ENCODE results near the gene CMIP.

Gene CMIP

DNA sequence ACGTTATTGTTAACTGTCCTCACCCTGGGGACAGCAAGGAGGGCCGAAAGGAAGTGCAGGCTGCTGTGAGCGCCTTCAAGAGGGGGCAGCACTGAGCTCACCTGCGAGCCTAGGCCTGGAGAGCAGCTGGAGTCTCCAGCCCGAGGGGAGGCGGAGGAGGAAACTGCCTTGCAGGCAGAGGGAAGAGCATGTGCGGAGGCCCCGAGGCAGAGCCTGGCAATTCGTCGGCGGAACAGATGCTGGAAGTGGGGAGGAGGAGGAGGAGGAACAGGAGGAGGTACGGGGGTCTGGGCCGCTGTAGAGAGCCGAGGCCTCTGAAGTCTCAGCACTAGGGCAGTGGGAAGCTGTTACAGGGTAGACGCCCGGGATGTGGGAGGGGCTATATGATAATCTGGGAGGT is 284.8 kb downstream of the CMIP start:
- peak in 1 of 3 donors; percentile 28 for DNase-seq
- H3K4me3 ChIP-seq (ENCODE audit: control insufficient read depth in 1 of 7, extremely low read depth in 1 of 7, insufficient read depth in 4 of 7, low read depth in 2 of 7, low read length in 6 of 7) = no peak overlapping the region
- CTCF ChIA-PET = interaction anchor here (0.8 to 2.4 kb wide), 15 partner anchors 15 to 366 kb away, joined by 3 to 10 read pairs (median 5); no protein-coding TSS in a partner anchor
- no peaks in the 10 kb centered on the region for H3K36me3 ChIP-seq (ENCODE audit: control insufficient read depth in 4 of 4, insufficient read depth in 4 of 4, low read length in 3 of 4)
- H3K9me3 ChIP-seq (ENCODE audit: control extremely low read depth in 1 of 5, control insufficient read depth in 4 of 5, insufficient read depth in 2 of 5, low read depth in 1 of 5, low read length in 4 of 5) = no peaks in the 10 kb centered on the region
- POLR2A ChIA-PET = no interaction called here
- 80% methylated on average over 12 of the region's 16 CpGs for WGBS (ENCODE audit: insufficient coverage)
- H3K4me1 ChIP-seq (ENCODE audit: control extremely low read depth in 1 of 4, control insufficient read depth in 4 of 4, insufficient read depth in 4 of 4, low read length in 3 of 4) = peaks cover 0 to 12% (median 10%) of the 10 kb centered on the region in 4 experiments
- no peak overlapping the region for H3K27ac ChIP-seq (ENCODE audit: insufficient read depth in 1 of 2, low read depth in 1 of 2, low read length in 2 of 2, poor library complexity in 1 of 2, severe bottlenecking in 2 of 2)
- no peaks in the 10 kb centered on the region for H3K27me3 ChIP-seq (replicated peaks in 2 of 5; ENCODE audit: control insufficient read depth in 4 of 5, insufficient read depth in 5 of 5, low read length in 4 of 5)

DNA sequence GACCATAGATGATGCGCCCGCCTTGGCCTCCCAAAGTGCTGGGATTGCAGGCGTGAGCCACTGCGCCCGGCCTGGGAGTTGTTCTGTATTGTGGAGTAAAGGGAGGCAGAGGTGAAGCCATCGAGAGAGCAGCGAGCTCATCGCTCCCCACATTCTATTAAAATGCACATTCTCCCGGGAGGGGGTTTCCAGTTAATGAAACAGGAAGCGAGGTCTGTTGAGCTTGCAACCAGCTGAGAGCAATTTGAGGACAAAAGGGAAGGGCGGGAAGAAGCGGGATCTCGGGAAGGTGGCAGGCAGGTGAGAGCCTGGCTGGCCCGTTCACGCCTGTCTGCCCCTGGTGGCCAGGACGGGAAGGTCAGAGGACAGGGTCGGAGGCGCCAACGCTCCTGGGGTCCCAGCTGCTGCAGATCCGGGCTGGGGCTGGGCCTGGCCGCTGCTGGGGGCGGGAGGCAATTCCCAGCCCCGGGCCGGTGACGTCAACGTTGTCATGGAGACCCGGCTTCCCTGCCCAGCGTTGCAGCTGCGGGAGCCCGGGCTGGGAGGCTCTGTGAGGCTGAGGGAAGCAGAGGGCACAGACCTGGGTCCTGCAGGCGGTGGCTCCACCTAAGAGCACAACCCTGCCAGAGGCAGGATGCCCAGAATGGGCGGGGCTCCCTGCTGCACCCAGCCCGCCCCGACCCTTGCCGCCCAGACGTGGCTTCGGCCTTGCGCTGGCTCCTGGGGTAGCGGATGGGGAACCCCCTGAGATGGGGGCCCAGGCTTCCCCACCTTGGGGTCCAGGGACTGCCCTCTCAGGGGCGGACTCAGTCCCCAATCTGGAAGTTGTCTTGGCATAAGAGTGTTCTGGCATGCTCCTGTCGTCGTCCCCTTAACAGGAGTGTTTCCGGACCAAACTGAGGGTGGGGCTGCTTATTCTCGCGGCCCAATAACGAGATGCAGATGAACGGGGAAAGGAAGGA is 285.8 kb downstream of the CMIP start:
- H3K4me3 ChIP-seq (ENCODE audit: control insufficient read depth in 1 of 7, extremely low read depth in 1 of 7, insufficient read depth in 4 of 7, low read depth in 2 of 7, low read length in 6 of 7) = peak overlapping the region in 6 of 7 experiments; percentile 29 to 73 (median 52)
- 3% methylated on average over 28 of the region's 47 CpGs for WGBS (ENCODE audit: insufficient coverage)
- DNase-seq = peak; percentile 55 to 76 (median 75)
- CTCF ChIA-PET = interaction anchor here (0.7 to 2.4 kb wide), 19 partner anchors 14 to 366 kb away, joined by 3 to 10 read pairs (median 5); no protein-coding TSS in a partner anchor
- H3K27me3 ChIP-seq (replicated peaks in 2 of 5; ENCODE audit: control insufficient read depth in 4 of 5, insufficient read depth in 5 of 5, low read length in 4 of 5) = no peaks in the 10 kb centered on the region
- H3K9me3 ChIP-seq (ENCODE audit: control extremely low read depth in 1 of 5, control insufficient read depth in 4 of 5, insufficient read depth in 2 of 5, low read depth in 1 of 5, low read length in 4 of 5) = no peaks in the 10 kb centered on the region
- peaks cover 0 to 12% (median 10%) of the 10 kb centered on the region in 4 experiments for H3K4me1 ChIP-seq (ENCODE audit: control extremely low read depth in 1 of 4, control insufficient read depth in 4 of 4, insufficient read depth in 4 of 4, low read length in 3 of 4)
- POLR2A ChIA-PET = interaction anchor here (0.7 to 1.2 kb wide), 2 partner anchors 351 to 382 kb away, joined by 3 to 5 read pairs; no protein-coding TSS in a partner anchor
- no peaks in the 10 kb centered on the region for H3K36me3 ChIP-seq (ENCODE audit: control insufficient read depth in 4 of 4, insufficient read depth in 4 of 4, low read length in 3 of 4)
- no peak overlapping the region for H3K27ac ChIP-seq (ENCODE audit: insufficient read depth in 1 of 2, low read depth in 1 of 2, low read length in 2 of 2, poor library complexity in 1 of 2, severe bottlenecking in 2 of 2)

DNA sequence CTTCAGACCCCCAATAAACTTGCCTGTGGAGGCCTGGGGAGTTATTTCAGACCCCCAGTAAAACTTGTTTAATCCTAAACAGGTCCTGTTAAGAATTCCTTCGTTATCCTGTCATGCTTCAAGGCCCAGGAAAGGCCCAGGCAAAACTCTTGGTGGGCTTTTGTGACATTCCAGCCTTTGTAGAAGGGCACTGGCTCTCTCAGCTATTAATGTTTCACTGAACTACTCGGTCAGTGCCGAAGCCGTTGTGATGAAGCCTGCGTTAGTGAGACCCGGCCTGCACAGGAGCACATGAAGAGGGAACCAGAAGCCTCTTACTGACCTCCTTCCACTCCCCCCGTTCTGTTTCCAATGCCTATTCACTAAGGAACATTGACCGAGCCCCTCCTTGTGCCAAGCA is 287.0 kb downstream of the CMIP start:
- POLR2A ChIA-PET = no interaction called here
- no peaks in the 10 kb centered on the region for H3K27me3 ChIP-seq (replicated peaks in 2 of 5; ENCODE audit: control insufficient read depth in 4 of 5, insufficient read depth in 5 of 5, low read length in 4 of 5)
- H3K27ac ChIP-seq (ENCODE audit: insufficient read depth in 1 of 2, low read depth in 1 of 2, low read length in 2 of 2, poor library complexity in 1 of 2, severe bottlenecking in 2 of 2) = no peak overlapping the region
- H3K4me3 ChIP-seq (ENCODE audit: control insufficient read depth in 1 of 7, extremely low read depth in 1 of 7, insufficient read depth in 4 of 7, low read depth in 2 of 7, low read length in 6 of 7) = no peak overlapping the region
- no peak for DNase-seq
- H3K9me3 ChIP-seq (ENCODE audit: control extremely low read depth in 1 of 5, control insufficient read depth in 4 of 5, insufficient read depth in 2 of 5, low read depth in 1 of 5, low read length in 4 of 5) = no peaks in the 10 kb centered on the region
- H3K36me3 ChIP-seq (ENCODE audit: control insufficient read depth in 4 of 4, insufficient read depth in 4 of 4, low read length in 3 of 4) = no peaks in the 10 kb centered on the region
- peaks cover 0 to 12% (median 10%) of the 10 kb centered on the region in 4 experiments for H3K4me1 ChIP-seq (ENCODE audit: control extremely low read depth in 1 of 4, control insufficient read depth in 4 of 4, insufficient read depth in 4 of 4, low read length in 3 of 4)
- CTCF ChIA-PET = interaction anchor here (0.6 to 2.4 kb wide), 3 partner anchors 35 to 363 kb away, joined by 3 to 10 read pairs (median 3); no protein-coding TSS in a partner anchor
- WGBS (ENCODE audit: insufficient coverage) = 85% methylated on average over 8 of the region's 8 CpGs

DNA sequence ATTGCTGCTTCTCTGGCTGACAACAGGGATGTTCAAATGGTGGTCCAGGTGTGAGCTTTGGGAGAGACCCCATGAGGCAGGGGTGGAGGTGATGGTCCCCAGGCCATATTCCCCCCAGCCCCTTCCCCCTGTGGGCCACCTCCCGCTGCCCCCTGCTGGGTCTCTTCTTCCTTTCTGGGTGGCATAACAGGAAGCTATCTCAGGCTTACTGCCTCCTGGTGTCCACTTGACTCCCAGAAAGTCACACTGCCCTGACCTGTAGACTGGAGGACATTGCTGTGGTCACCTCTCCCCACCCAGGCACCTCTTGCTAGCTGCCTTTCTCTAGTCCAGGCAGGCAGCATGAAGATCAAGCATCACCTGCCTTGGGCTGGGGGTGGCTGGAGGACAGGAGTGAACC is 288.1 kb downstream of the CMIP start:
- Histone ChIP-seq H3K4me1 (ENCODE audit: control extremely low read depth in 1 of 4, control insufficient read depth in 4 of 4, insufficient read depth in 4 of 4, low read length in 3 of 4) (peaks cover 0 to 16% (median 12%) of the 10 kb centered on the region in 4 experiments), H3K27ac (ENCODE audit: insufficient read depth in 1 of 2, low read depth in 1 of 2, low read length in 2 of 2, poor library complexity in 1 of 2, severe bottlenecking in 2 of 2) (no peak overlapping the region), H3K27me3 (replicated peaks in 2 of 5; ENCODE audit: control insufficient read depth in 4 of 5, insufficient read depth in 5 of 5, low read length in 4 of 5) (no peaks in the 10 kb centered on the region), H3K36me3 (ENCODE audit: control insufficient read depth in 4 of 4, insufficient read depth in 4 of 4, low read length in 3 of 4) (no peaks in the 10 kb centered on the region), H3K4me3 (ENCODE audit: control insufficient read depth in 1 of 7, extremely low read depth in 1 of 7, insufficient read depth in 4 of 7, low read depth in 2 of 7, low read length in 6 of 7) (no peak overlapping the region), H3K9me3 (ENCODE audit: control extremely low read depth in 1 of 5, control insufficient read depth in 4 of 5, insufficient read depth in 2 of 5, low read depth in 1 of 5, low read length in 4 of 5) (no peaks in the 10 kb centered on the region)
- ChIA-PET POLR2A (no interaction called here), CTCF (interaction anchor here (0.9 to 1.2 kb wide), 3 partner anchors 109 to 329 kb away, joined by 3 to 6 read pairs (median 6); no protein-coding TSS in a partner anchor)
- no peak for DNase-seq
- 75% methylated on average over 1 of the region's 1 CpG for WGBS (ENCODE audit: insufficient coverage)

DNA sequence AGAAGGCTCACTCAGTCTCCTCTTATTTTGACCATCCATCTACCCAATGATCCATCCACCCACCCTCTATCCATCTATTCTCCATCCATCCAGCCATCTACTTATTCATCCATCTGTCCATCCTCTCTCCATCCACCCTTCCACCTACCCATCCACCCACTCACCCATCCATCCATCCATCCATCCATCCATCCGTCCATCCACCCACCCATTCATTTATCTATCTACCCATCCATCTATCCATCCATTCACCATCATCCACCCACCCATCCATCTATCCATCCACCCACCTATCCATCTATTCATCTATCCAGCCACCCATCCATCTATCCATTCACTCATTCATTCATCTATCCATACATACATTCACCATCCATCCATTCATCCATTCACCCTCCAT is 288.7 kb downstream of the CMIP start:
- Histone ChIP-seq H3K4me3 (ENCODE audit: control insufficient read depth in 1 of 7, extremely low read depth in 1 of 7, insufficient read depth in 4 of 7, low read depth in 2 of 7, low read length in 6 of 7) (no peak overlapping the region), H3K36me3 (ENCODE audit: control insufficient read depth in 4 of 4, insufficient read depth in 4 of 4, low read length in 3 of 4) (no peaks in the 10 kb centered on the region), H3K9me3 (ENCODE audit: control extremely low read depth in 1 of 5, control insufficient read depth in 4 of 5, insufficient read depth in 2 of 5, low read depth in 1 of 5, low read length in 4 of 5) (no peaks in the 10 kb centered on the region), H3K4me1 (ENCODE audit: control extremely low read depth in 1 of 4, control insufficient read depth in 4 of 4, insufficient read depth in 4 of 4, low read length in 3 of 4) (peaks cover 2 to 22% (median 18%) of the 10 kb centered on the region in 4 experiments), H3K27ac (ENCODE audit: insufficient read depth in 1 of 2, low read depth in 1 of 2, low read length in 2 of 2, poor library complexity in 1 of 2, severe bottlenecking in 2 of 2) (no peak overlapping the region), H3K27me3 (replicated peaks in 2 of 5; ENCODE audit: control insufficient read depth in 4 of 5, insufficient read depth in 5 of 5, low read length in 4 of 5) (no peaks in the 10 kb centered on the region)
- CTCF ChIA-PET = interaction anchor here (0.7 to 11.9 kb wide), 3 partner anchors 20 to 329 kb away, joined by 3 to 141 read pairs (median 6); no protein-coding TSS in a partner anchor
- POLR2A ChIA-PET = no interaction called here
- no peak for DNase-seq
- WGBS (ENCODE audit: insufficient coverage) = 100% methylated on average over 1 of the region's 1 CpG

DNA sequence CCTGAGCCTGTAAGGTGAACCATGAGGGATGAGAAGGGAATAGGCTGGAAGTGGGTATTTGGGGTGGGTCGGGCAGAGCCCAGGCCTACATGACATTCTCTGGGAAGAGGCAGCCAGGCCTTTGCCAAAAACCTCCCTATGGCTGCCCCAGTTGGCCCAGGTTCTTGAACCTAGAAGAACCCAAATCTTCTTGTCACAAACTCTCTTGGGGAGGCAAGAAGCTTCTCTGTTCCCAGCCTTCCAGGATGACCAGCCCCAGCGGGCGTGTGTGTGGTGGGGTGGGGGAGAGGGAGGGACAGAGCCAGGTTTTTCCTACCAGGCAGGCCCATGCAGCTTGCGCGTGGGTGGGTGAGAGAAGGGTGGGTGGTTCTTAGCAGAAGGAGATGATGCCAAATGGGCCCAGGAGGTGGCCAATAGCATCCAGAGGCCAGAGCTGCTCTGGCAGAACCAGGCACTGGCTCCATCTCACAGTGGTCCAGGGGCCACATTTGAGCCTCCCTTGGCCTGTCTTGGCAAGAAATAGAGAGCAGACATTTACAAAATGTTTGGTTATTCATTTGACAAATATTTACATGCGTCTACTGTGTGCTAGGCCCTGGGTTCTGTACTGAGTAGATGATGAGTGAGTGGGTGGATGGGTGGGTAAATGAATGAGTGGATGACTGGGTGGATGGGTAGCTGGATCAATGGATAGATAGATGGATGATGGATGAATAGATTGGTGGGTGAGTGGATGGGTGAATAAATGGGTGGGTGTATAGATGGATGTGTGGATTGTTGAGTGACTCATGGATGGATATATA is 290.2 kb downstream of the CMIP start:
- 100% methylated on average over 2 of the region's 6 CpGs for WGBS (ENCODE audit: insufficient coverage)
- no peak overlapping the region for H3K27ac ChIP-seq (ENCODE audit: insufficient read depth in 1 of 2, low read depth in 1 of 2, low read length in 2 of 2, poor library complexity in 1 of 2, severe bottlenecking in 2 of 2)
- H3K4me1 ChIP-seq (ENCODE audit: control extremely low read depth in 1 of 4, control insufficient read depth in 4 of 4, insufficient read depth in 4 of 4, low read length in 3 of 4) = peaks cover 9 to 37% (median 33%) of the 10 kb centered on the region in 4 experiments
- ChIA-PET POLR2A (no interaction called here), CTCF (interaction anchor here (1.1 to 11.9 kb wide), 9 partner anchors 10 to 370 kb away, joined by 3 to 141 read pairs (median 8); no protein-coding TSS in a partner anchor)
- H3K36me3 ChIP-seq (ENCODE audit: control insufficient read depth in 4 of 4, insufficient read depth in 4 of 4, low read length in 3 of 4) = no peaks in the 10 kb centered on the region
- no peaks in the 10 kb centered on the region for H3K27me3 ChIP-seq (replicated peaks in 2 of 5; ENCODE audit: control insufficient read depth in 4 of 5, insufficient read depth in 5 of 5, low read length in 4 of 5)
- no peaks in the 10 kb centered on the region for H3K9me3 ChIP-seq (ENCODE audit: control extremely low read depth in 1 of 5, control insufficient read depth in 4 of 5, insufficient read depth in 2 of 5, low read depth in 1 of 5, low read length in 4 of 5)
- no peak overlapping the region for H3K4me3 ChIP-seq (ENCODE audit: control insufficient read depth in 1 of 7, extremely low read depth in 1 of 7, insufficient read depth in 4 of 7, low read depth in 2 of 7, low read length in 6 of 7)
- DNase-seq = no peak

Measured in common myeloid progenitor, CD34-positive (primary cell).